H9 (cell line): ENCODE results near the gene KRT31. TPM values are rescaled to one million over a fixed set of nuclear protein-coding genes. Genes with fewer than 3 reads are reported as not detected.
"Not testable (repeated sequence)": the region's sequence is repeated elsewhere in the genome, so short reads cannot be mapped to it uniquely, and the experiment has no call there.

Experiments
- DNase-seq: peaks from one replicate; pipeline ENCODE4 v3.0.0-alpha.2; 2017
- H2AFZ ChIP-seq: one replicate; pipeline ENCODE4 v1.6.1; 2013; ENCODE audit warnings: mild to moderate bottlenecking, low read length, control low read depth, moderate library complexity
- H2AK5ac ChIP-seq: 2 replicates; pipeline ENCODE4 v1.6.1; 2013; ENCODE audit warnings: low read length, control low read depth, mixed read lengths; ENCODE audit not compliant: insufficient read length
- H2BK120ac ChIP-seq: one replicate; pipeline ENCODE4 v1.6.1; 2013; ENCODE audit warnings: low read depth, mild to moderate bottlenecking, low read length, control low read depth, inconsistent platforms; ENCODE audit not compliant: poor library complexity, severe bottlenecking
- H2BK12ac ChIP-seq: 2 replicates; pipeline ENCODE4 v1.6.1; 2013; ENCODE audit warnings: low read length, control low read depth, mixed read lengths, low read depth; ENCODE audit not compliant: insufficient read length
- H2BK15ac ChIP-seq: 2 replicates; pipeline ENCODE4 v1.6.1; 2013; ENCODE audit warnings: low read depth, low read length, control low read depth
- H2BK20ac ChIP-seq: one replicate; pipeline ENCODE4 v1.6.1; 2013; ENCODE audit warnings: low read depth, mild to moderate bottlenecking, low read length, control low read depth, inconsistent platforms; ENCODE audit not compliant: poor library complexity, severe bottlenecking
- H2BK5ac ChIP-seq: 2 replicates; pipeline ENCODE4 v1.6.1; 2013; ENCODE audit warnings: low read length, control low read depth, mixed read lengths; ENCODE audit not compliant: insufficient read length
- H3K14ac ChIP-seq: 2 replicates; pipeline ENCODE4 v1.6.1; 2013; ENCODE audit warnings: low read length, control low read depth; ENCODE audit not compliant: insufficient read depth
- H3K18ac ChIP-seq: 2 replicates; pipeline ENCODE4 v1.6.1; 2013; ENCODE audit warnings: low read depth, mild to moderate bottlenecking, mixed read lengths, low read length, control low read depth; ENCODE audit not compliant: insufficient read length
- H3K23ac ChIP-seq: 2 replicates; pipeline ENCODE4 v1.6.1; 2013; ENCODE audit warnings: low read length, control low read depth, mixed read lengths, low read depth; ENCODE audit not compliant: insufficient read length
- H3K23me2 ChIP-seq: 2 replicates; pipeline ENCODE4 v1.6.1; 2013; ENCODE audit warnings: low read depth, mild to moderate bottlenecking, mixed read lengths, low read length, control low read depth; ENCODE audit not compliant: insufficient read length, poor library complexity, severe bottlenecking
- H3K27ac ChIP-seq: 2 replicates; pipeline ENCODE4 v1.5.1; 2013; ENCODE audit warnings: low read length, control low read depth, mixed read lengths, low read depth; ENCODE audit not compliant: insufficient read length
- H3K27me3 ChIP-seq: 2 replicates; pipeline ENCODE4 v1.6.1; 2013; ENCODE audit warnings: low read length, control low read depth, inconsistent platforms; ENCODE audit not compliant: insufficient read depth
- H3K4ac ChIP-seq: 2 replicates; pipeline ENCODE4 v1.6.1; 2013; ENCODE audit warnings: low read depth, mild to moderate bottlenecking, control low read depth, inconsistent platforms, low read length, moderate library complexity
- H3K4me1 ChIP-seq: 2 replicates; pipeline ENCODE4 v1.6.1; 2013; ENCODE audit warnings: low read length, control low read depth, inconsistent platforms; ENCODE audit not compliant: insufficient read depth
- H3K4me2 ChIP-seq: 2 replicates; pipeline ENCODE4 v1.6.1; 2013; ENCODE audit warnings: low read length, control low read depth, mixed read lengths; ENCODE audit not compliant: insufficient read length, insufficient read depth
- H3K56ac ChIP-seq: 2 replicates; pipeline ENCODE4 v1.6.1; 2013; ENCODE audit warnings: low read depth, mild to moderate bottlenecking, mixed read lengths, low read length, control low read depth; ENCODE audit not compliant: insufficient read length
- H3K79me1 ChIP-seq: 2 replicates; pipeline ENCODE4 v1.6.1; 2013; ENCODE audit warnings: low read depth, mild to moderate bottlenecking, moderate library complexity, low read length, control low read depth, inconsistent platforms; ENCODE audit not compliant: insufficient read depth, poor library complexity, severe bottlenecking
- H3K79me2 ChIP-seq: 2 replicates; pipeline ENCODE4 v1.6.1; 2013; ENCODE audit warnings: low read length, control low read depth, inconsistent platforms; ENCODE audit not compliant: insufficient read depth
- H3K9ac ChIP-seq: 2 replicates; pipeline ENCODE4 v1.6.1; 2013; ENCODE audit warnings: low read length, control low read depth, mixed read lengths; ENCODE audit not compliant: insufficient read length; ENCODE audit errors: extremely low read depth
- H3K9me3 ChIP-seq: one replicate; pipeline ENCODE4 v1.6.1; 2013; ENCODE audit warnings: low read depth, low read length, inconsistent platforms; ENCODE audit not compliant: control insufficient read depth
- H3T11ph ChIP-seq: one replicate; pipeline ENCODE4 v1.6.1; 2013; ENCODE audit warnings: mild to moderate bottlenecking, low read length, control low read depth, inconsistent platforms
- H4K20me1 ChIP-seq: one replicate; pipeline ENCODE4 v1.6.1; 2013; ENCODE audit not compliant: control insufficient read depth, insufficient read length, insufficient read depth
- H4K5ac ChIP-seq: 2 replicates; pipeline ENCODE4 v1.6.1; 2013; ENCODE audit warnings: low read depth, mild to moderate bottlenecking, mixed read lengths, low read length, control low read depth; ENCODE audit not compliant: insufficient read length
- H4K8ac ChIP-seq: replicated peaks from 2 replicates; pipeline ENCODE4 v1.6.1; 2013; ENCODE audit warnings: low read length, control low read depth, mixed read lengths, low read depth; ENCODE audit not compliant: insufficient read length
- H4K91ac ChIP-seq: 2 replicates; pipeline ENCODE4 v1.6.1; 2013; ENCODE audit warnings: low read depth, mild to moderate bottlenecking, moderate library complexity, mixed read lengths, low read length, control low read depth; ENCODE audit not compliant: insufficient read length
- H3K27ac Mint-ChIP-seq, 3 experiments: 2 replicates in 2 of 3; 3 replicates in 1 of 3; pipeline ENCODE4 v1.8.0; 2020 to 2021; ENCODE audit warnings: mixed read lengths in 3 of 3, mild to moderate bottlenecking in 1 of 3, moderate library complexity in 1 of 3
- H3K27me3 Mint-ChIP-seq: 2 replicates; pipeline ENCODE4 v1.8.0; 2021; ENCODE audit warnings: low read depth, mild to moderate bottlenecking, moderate library complexity, mixed read lengths
- H3K36me3 Mint-ChIP-seq, 3 experiments: 2 replicates in 2 of 3; 3 replicates in 1 of 3; pipeline ENCODE4 v1.8.0; 2020 to 2021; ENCODE audit warnings: low read depth in 3 of 3, mixed read lengths in 3 of 3; ENCODE audit not compliant: insufficient read depth in 1 of 3
- H3K4me1 Mint-ChIP-seq, 2 experiments: 2 replicates each; pipeline ENCODE4 v1.8.0; 2020; ENCODE audit warnings: mixed read lengths in 2 of 2
- H3K4me3 Mint-ChIP-seq, 2 experiments: 2 replicates in 1 of 2; 3 replicates in 1 of 2; pipeline ENCODE4 v1.8.0; 2020 to 2021; ENCODE audit warnings: mild to moderate bottlenecking in 2 of 2, mixed read lengths in 2 of 2, moderate library complexity in 1 of 2
- H3K9me3 Mint-ChIP-seq, 2 experiments: 2 replicates in 1 of 2; 3 replicates in 1 of 2; pipeline ENCODE4 v1.8.0; 2020; ENCODE audit warnings: mild to moderate bottlenecking in 2 of 2, mixed read lengths in 2 of 2, moderate library complexity in 1 of 2
- CTCF ChIP-seq: fragments of 200-600 bp; sonication (generic); conservative IDR thresholded peaks from 3 replicates; pipeline ENCODE4 v1.8.0; 2021; ENCODE audit warnings: antibody characterized with exemption, mild to moderate bottlenecking
- WGBS: extraction: QIAGEN DNeasy Blood & Tissue Kit; methylation state at CpG from one replicate; pipeline ENCODE4 v1.1.7; 2013; ENCODE audit warnings: missing lambda C conversion rate, low lambda C conversion rate, mixed read lengths; ENCODE audit not compliant: insufficient read length; ENCODE audit errors: extremely low coverage; 5-methylcytosine and 5-hydroxymethylcytosine counted together
- total RNA-seq: library from RNA; stranded (reverse); gene quantifications from 2 replicates; pipeline ENCODE4 v1.2.1, GENCODE V29; 2021

Gene KRT31
- total RNA-seq, 1 experiment from 2014 or later = not detected

- Histone ChIP-seq H3K23me2 (no peaks in the 10 kb centered on the region), H3K9ac (no peak overlapping the region)
Observed at GRCh38 chr17:41347869-41348760, 49.3 kb downstream of the KRT31 start.

GRCh38 chr17:41346421-41346820, 51.0 kb downstream of the KRT31 start:
- H3K23ac ChIP-seq, H3K4me1 Mint-ChIP-seq, H3K4me1 ChIP-seq, H4K91ac ChIP-seq, H3K27ac ChIP-seq, H3K23me2 ChIP-seq, H3K4me3 Mint-ChIP-seq, H3K4me2 ChIP-seq, H2BK15ac ChIP-seq, H4K5ac ChIP-seq, H3K4ac ChIP-seq, H3K56ac ChIP-seq, H3K18ac ChIP-seq, H3T11ph ChIP-seq, H3K79me2 ChIP-seq, H3K79me1 ChIP-seq, H4K20me1 ChIP-seq, H4K8ac ChIP-seq, H2AK5ac ChIP-seq, H3K14ac ChIP-seq, H2BK120ac ChIP-seq, H3K9me3 ChIP-seq, H2BK12ac ChIP-seq, DNase-seq, H3K27ac Mint-ChIP-seq, H3K9ac ChIP-seq, H3K27me3 ChIP-seq, H2AFZ ChIP-seq, H3K27me3 Mint-ChIP-seq, H2BK5ac ChIP-seq, H2BK20ac ChIP-seq: not testable (repeated sequence)
- peaks cover 13 to 20% of the 10 kb centered on the region in 2 experiments for H3K9me3 Mint-ChIP-seq
- no CpG with 5 or more reads among the region's 16 CpGs for WGBS
- peaks cover 2 to 19% (median 3%) of the 10 kb centered on the region in 3 experiments for H3K36me3 Mint-ChIP-seq

More at GRCh38 chr17:41347869-41348760, 49.3 kb downstream of the KRT31 start:
- Histone ChIP-seq H3K56ac (no peak overlapping the region), H3K79me1 (no peaks in the 10 kb centered on the region), H3K14ac (no peak overlapping the region; the same call in 1 of the 2 replicates), H2BK5ac (no peak overlapping the region), H4K91ac (no peak overlapping the region), H4K5ac (no peak overlapping the region), H3T11ph (no peak overlapping the region), H3K27me3 (no peaks in the 10 kb centered on the region), H3K4me1 (no peaks in the 10 kb centered on the region), H2BK20ac (no peak overlapping the region), H4K20me1 (no peaks in the 10 kb centered on the region), H2BK120ac (no peak overlapping the region), H2AFZ (no peak overlapping the region), H3K18ac (no peak overlapping the region), H2AK5ac (no peak overlapping the region), H2BK15ac (no peak overlapping the region), H4K8ac (no peak overlapping the region), H3K4ac (no peak overlapping the region), H3K4me2 (no peak overlapping the region), H3K27ac (no peak overlapping the region), H2BK12ac (no peak overlapping the region), H3K9me3 (no peaks in the 10 kb centered on the region), H3K79me2 (no peaks in the 10 kb centered on the region), H3K23ac (no peak overlapping the region)
- no peak for TF ChIP-seq CTCF
- Mint-ChIP-seq H3K4me1 (no peaks in the 10 kb centered on the region), H3K27ac (no peak overlapping the region), H3K36me3 (peaks cover 0 to 3% (median 0%) of the 10 kb centered on the region in 3 experiments; a peak in 2 of 7 replicates), H3K4me3 (no peak overlapping the region), H3K27me3 (peaks cover 11% of the 10 kb centered on the region), H3K9me3 (peaks cover 3 to 5% of the 10 kb centered on the region in 2 experiments; a peak in 4 of 5 replicates)
- no CpG with 5 or more reads among the region's 7 CpGs for WGBS
- DNase-seq = peak; percentile 18
